Mucosa of stomach (tissue), 1 donor: Measurements from ENCODE around the gene GABRD.

Source experiments
- H3K27me3 ChIP-seq: one replicate; pipeline ENCODE4 v1.7.0; 2013; ENCODE audit warnings: mild to moderate bottlenecking, low read length; ENCODE audit not compliant: control insufficient read depth, insufficient read depth
- H3K36me3 ChIP-seq: one replicate; pipeline ENCODE4 v1.7.0; 2013; ENCODE audit warnings: low read length; ENCODE audit not compliant: control insufficient read depth, insufficient read depth
- H3K4me1 ChIP-seq: one replicate; pipeline ENCODE4 v1.7.0; 2013; ENCODE audit warnings: mild to moderate bottlenecking, low read length; ENCODE audit not compliant: control insufficient read depth, insufficient read depth
- H3K4me3 ChIP-seq: one replicate; pipeline ENCODE4 v1.7.0; 2013; ENCODE audit warnings: low read length
- H3K9ac ChIP-seq: one replicate; pipeline ENCODE4 v1.7.0; 2013; ENCODE audit warnings: mild to moderate bottlenecking, low read length, moderate library complexity
- H3K9me3 ChIP-seq: one replicate; pipeline ENCODE4 v1.7.0; 2013; ENCODE audit warnings: mild to moderate bottlenecking, low read length, moderate library complexity; ENCODE audit not compliant: control insufficient read depth
- donor health status: Pancreatic carcinoma.

GABRD gene

DNA sequence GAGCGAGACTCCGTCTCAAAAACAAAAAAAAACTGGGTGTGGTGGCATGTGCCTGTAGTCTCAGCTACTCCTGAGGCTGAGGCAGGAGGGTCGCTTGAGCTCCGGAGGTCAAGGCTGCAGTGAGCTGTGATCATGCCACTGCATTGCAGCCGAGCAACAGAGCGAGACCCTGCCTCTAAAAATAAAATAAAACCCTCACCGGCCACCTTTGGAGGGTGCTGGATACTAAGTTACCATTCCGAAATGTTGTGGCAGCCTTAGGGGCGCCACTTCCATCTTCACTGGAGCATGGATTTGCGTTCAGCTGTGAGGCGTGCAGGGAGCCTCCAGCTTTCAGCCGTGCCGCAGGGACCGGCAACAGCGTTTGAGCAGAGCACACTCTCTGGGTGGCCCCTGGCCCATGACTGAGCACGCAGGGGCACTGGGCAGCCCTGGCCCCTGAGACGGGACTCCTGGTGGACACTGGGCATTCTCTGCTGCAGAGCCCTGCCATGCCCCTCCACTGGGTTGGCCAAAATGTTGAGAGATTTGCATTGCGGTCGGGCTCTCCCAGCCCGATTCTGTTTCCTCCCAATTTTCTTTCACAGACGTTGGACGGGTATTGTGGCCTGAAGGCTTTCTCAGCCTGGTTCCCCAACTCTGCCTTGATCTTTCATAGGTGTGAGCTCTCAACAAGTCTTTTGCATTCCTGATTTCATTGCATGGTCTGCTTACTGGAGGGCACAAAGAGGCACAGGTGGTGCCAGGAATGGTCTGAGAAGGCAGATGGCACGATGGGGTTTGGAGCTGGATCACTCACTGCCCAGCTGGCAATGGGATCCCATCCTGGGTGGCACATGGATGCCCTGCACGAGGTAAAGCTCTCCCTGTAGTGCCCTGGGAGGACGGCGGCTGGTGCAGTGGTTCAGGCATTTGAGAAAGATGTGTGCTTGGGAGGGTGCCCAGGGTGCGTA, 9.8 kb upstream of the GABRD start:
- H3K9me3 ChIP-seq: no peaks in the 10 kb centered on the region
- peaks cover 7% of the 10 kb centered on the region for H3K27me3 ChIP-seq
- no peak overlapping the region for H3K4me3 ChIP-seq
- no peaks in the 10 kb centered on the region for H3K4me1 ChIP-seq
- H3K9ac ChIP-seq: no peak overlapping the region
- no peaks in the 10 kb centered on the region for H3K36me3 ChIP-seq

- Histone ChIP-seq H3K4me1 (no peaks in the 10 kb centered on the region), H3K4me3 (no peak overlapping the region), H3K27me3 (peaks cover 24% of the 10 kb centered on the region)
These were observed 5.0 kb upstream of the GABRD start for GRCh38 chr1:2014181-2014580.

DNA sequence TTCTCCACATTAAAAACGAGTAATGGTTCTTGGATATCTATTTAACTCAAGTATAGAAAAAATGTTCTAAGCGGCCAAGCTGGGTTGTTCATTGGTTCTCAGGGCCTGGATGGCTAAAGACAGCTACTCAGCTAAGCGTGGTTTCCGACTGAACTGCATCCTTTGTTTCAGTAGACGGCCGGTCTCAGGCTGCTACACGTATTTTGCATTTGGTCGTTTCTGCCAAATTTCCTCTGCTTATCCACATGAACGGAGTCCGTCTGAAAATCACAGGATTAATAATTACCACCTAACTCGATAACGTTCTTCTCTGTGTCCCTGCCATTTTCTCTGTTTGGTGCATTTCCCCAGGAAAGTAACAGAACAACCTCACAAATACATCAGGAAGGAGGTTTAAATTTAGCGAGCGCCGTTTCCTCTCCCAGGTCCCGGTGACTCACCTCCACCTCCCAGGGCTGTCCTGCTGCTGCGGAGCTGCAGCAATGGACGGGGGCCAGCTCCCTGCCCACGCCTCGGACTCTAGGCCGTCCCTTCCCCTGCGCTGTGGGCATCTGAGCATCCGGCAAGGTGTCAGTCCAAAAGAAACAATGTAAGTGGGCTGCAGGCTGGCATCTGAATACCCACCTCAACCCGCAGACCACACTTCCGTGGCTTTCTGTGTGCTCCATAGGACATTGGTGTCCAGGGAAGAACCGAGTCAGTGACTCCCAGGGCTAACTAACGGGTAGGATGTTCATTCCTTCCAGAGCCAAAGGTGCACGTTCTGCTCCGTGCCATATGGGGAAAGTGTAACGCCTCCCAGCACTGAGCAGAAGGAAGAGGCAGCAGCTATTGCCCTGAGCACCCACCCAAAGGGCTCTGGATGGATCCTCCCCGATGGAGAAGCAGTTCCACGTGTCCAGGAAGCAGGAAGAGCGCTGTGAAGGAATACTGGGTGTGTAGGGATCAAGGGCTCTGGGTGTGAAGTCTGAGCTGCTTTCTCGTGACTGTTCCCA, 4.1 kb upstream of the GABRD start:
- H3K36me3 ChIP-seq: no peaks in the 10 kb centered on the region
- H3K9me3 ChIP-seq: no peaks in the 10 kb centered on the region
- no peak overlapping the region for H3K9ac ChIP-seq
- no peaks in the 10 kb centered on the region for H3K4me1 ChIP-seq
- H3K27me3 ChIP-seq: peaks cover 31% of the 10 kb centered on the region
- no peak overlapping the region for H3K4me3 ChIP-seq

More at GRCh38 chr1:2014181-2014580, 5.0 kb upstream of the GABRD start:
- Histone ChIP-seq H3K9me3 (no peaks in the 10 kb centered on the region), H3K9ac (no peak overlapping the region), H3K36me3 (no peaks in the 10 kb centered on the region)

DNA sequence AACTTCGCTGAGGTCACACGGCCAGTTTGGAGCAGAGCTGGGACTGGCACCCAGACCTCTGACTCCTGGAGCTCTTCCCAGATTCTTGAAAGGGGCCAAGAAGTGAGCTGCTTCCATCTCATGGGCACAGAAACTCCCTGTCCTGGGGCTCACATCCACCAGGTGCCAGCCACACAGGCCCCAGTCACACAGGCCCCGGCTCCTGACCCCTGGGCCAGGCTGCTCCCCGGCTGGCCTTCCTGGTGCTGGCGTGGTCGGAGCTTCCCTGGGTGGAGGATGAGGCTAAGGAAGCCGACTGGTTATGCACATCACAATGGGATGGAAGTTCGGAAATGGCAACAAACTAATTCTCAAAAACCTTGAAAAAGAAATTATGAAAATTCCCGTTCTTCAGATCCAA, 3.0 kb upstream of the GABRD start:
- Histone ChIP-seq H3K27me3 (peaks cover 41% of the 10 kb centered on the region), H3K4me3 (no peak overlapping the region), H3K9me3 (no peaks in the 10 kb centered on the region), H3K36me3 (no peaks in the 10 kb centered on the region), H3K9ac (no peak overlapping the region), H3K4me1 (no peaks in the 10 kb centered on the region)

DNA sequence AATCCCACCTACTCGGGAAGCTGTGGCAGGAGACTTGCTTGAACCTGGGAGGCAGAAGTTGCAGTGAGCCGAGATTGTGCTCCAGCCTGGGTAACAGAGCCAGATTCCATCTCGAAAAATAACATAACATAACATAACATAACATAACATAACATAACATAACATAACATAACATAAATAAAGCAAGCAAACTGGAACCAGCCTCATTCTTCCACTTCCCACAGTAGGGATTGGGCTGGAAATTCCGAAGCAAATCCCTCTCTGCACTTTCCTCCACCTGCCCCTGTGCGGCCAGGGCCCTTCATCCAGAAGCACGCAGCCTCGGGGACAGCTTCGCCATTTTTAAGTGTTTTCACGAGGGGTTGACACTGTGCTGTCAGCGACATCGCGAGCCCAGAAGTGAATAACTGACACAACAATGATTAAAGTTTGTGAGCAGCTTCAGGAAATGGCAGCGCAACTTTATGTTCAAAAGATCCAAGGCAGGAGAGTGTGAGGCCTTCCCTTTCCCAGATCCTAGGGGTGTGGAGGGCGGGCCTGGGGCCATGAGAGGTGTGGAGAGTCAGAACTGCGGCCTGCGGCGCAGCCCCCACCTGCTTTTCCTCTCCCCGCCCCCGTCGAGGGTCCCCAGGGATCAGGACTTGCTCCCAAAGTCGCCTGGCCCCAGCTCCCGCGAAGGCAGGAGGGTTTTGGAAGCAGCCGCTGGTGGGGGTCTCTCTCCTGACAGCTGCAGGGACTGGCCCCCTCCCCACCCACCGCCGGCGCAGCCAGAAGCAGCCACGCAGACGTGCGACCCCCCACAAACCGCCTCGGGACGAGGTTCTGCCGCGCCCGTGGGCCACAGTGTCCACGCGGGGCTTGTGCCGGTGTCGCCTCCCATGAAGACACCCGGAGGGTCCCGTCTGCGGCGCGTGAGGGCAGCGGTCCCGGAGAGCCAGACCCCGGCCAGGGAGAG, 651 bp upstream of the GABRD start:
- Histone ChIP-seq H3K4me1 (no peaks in the 10 kb centered on the region), H3K27me3 (peaks cover 59% of the 10 kb centered on the region), H3K4me3 (no peak overlapping the region), H3K9ac (no peak overlapping the region), H3K9me3 (no peaks in the 10 kb centered on the region), H3K36me3 (no peaks in the 10 kb centered on the region)

DNA sequence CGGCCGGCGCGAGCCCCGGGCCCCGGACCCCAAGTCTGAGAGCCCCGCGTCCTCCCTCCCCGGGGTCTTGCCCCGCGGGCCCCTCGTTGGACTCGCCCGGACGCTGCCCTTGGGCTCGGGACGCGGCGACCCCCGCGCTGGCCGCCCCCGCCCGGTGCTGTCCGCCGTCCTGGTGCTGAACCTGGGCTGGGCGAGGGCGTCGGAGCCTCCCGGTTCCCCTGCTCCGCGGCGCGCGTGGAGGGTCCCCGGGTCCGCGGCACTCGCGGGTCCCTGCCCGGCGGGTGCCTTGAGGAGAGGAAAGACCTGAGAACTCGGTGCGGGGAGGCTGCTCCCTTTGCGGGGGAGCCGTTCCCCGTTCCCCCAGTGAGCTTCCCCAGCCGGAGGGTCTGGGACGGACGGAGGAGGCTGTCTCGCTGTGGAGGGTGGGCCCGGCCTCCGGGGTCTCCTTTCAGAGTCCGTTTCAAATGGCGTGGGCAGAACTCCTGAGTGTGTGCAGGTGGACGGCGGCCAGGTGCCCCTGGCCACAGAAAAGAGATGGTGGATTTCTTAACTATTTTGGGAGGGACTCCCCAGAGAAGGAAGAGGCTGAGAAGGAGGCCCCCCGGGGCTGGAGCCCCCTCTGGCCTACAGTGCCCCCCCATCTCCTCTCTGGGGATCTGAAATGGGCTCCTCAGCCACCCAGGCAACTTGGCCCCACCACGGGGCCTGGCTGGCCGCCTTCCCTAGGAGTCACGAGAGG, 595 bp downstream of the GABRD start:
- H3K4me3 ChIP-seq: no peak overlapping the region
- no peaks in the 10 kb centered on the region for H3K4me1 ChIP-seq
- no peaks in the 10 kb centered on the region for H3K9me3 ChIP-seq
- H3K36me3 ChIP-seq: no peaks in the 10 kb centered on the region
- peaks cover 65% of the 10 kb centered on the region for H3K27me3 ChIP-seq
- H3K9ac ChIP-seq: no peak overlapping the region

- Histone ChIP-seq H3K4me1 (no peaks in the 10 kb centered on the region), H3K27me3 (peaks cover 63% of the 10 kb centered on the region), H3K36me3 (no peaks in the 10 kb centered on the region), H3K9ac (no peak overlapping the region), H3K9me3 (no peaks in the 10 kb centered on the region), H3K4me3 (no peak overlapping the region)
These were observed 1.1 kb downstream of the GABRD start for GRCh38 chr1:2020310-2020655.

DNA sequence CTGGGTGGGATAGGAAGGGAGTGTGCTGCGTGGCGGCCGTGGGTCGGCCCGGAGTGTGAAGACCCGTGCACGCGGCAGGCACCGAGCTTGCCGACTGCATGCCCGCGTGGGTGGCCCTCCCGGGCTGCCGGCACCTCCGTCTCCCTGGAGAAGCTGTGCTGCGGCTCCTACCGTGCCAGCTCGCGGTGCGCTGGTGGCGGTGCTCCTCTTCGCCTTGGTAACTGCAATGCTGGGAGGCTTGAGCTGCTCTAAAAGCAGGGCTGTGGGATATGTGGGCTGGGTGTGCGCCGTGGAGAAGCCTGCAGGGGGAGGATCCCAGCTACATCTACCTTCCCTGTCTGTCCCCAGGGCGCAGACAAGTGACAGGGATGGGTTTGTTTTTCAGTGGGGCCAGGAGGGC, 2.4 kb downstream of the GABRD start:
- Histone ChIP-seq H3K27me3 (peaks cover 57% of the 10 kb centered on the region), H3K4me1 (no peaks in the 10 kb centered on the region), H3K9ac (no peak overlapping the region), H3K36me3 (no peaks in the 10 kb centered on the region), H3K4me3 (no peak overlapping the region), H3K9me3 (no peaks in the 10 kb centered on the region)

- H3K27me3 ChIP-seq: peaks cover 57% of the 10 kb centered on the region
These were observed 3.1 kb downstream of the GABRD start for GRCh38 chr1:2022063-2022770.

DNA sequence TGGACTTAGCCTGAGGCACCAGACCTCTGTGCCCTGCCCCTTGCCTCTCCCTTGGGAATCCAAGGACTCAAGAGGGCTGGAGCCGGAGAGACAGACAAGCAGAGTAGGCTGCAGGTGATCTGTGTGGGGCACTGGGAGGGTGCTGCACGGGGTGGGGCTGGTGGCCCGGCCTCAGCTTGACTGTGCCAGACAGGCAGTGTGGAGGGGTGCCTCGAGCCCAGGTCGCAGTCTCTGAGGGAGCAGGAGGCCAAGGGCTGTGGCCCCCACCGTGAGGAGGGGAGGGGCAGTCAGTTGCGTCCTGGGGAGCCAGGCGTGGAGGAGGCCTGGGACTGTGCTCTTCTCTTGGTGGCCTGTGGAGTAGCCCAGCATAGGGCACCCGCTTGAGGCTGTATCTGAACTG, 4.0 kb downstream of the GABRD start:
- Histone ChIP-seq H3K9ac (no peak overlapping the region), H3K27me3 (peaks cover 49% of the 10 kb centered on the region), H3K36me3 (no peaks in the 10 kb centered on the region), H3K9me3 (no peaks in the 10 kb centered on the region), H3K4me1 (no peaks in the 10 kb centered on the region), H3K4me3 (no peak overlapping the region)

More at GRCh38 chr1:2022063-2022770, 3.1 kb downstream of the GABRD start:
- no peaks in the 10 kb centered on the region for H3K4me1 ChIP-seq
- no peak overlapping the region for H3K4me3 ChIP-seq
- H3K36me3 ChIP-seq: no peaks in the 10 kb centered on the region
- H3K9ac ChIP-seq: no peak overlapping the region
- H3K9me3 ChIP-seq: no peaks in the 10 kb centered on the region
